ENCODE data around the gene ATF2.

Gene ATF2

DNA sequence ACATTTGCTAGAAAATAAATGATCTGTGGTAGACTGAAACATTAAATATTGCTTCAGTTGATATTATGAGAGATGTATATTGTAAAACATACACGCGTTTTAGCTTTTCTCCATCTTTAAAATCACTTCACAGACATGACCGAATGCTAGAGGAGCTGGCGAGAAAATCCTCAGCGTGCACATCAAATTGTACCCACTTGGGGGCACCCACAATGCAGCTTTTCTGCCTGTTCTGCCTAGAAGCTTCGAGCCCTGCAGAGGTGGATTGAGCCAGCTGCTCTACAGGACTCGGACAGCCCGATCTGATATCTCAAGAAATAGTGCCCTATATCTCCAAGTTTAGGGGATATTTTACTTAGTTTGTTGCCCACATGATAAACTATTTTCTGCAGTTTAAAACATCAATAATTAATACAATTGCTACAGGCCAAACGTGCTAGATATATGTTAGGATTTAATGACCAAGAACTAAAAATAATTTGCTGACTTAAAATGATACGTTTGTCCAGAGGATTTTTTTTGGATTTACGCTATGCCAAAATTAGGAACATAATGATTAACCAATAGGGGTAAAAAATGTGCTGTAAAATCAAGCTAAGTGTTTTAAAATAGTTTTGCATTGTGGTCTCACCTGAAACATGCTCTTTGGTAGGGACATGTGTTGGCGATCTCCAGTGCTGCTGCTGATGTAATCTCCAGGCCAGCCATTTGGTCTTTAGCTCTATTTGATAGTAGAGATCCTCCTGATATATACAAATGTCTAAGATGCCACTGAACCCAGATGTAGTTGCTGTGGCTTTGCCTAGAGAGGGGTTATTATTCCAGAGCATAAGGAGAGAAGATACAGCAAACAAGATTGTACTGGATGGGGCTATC, 35.9 kb upstream of the ATF2 start:
- no peak overlapping the region for H3K27ac ChIP-seq
- H3K4me3 ChIP-seq (ENCODE audit: low read depth in 1 of 2, low read length in 1 of 2), result no peak overlapping the region
- TF ChIP-seq, protein P1, sequence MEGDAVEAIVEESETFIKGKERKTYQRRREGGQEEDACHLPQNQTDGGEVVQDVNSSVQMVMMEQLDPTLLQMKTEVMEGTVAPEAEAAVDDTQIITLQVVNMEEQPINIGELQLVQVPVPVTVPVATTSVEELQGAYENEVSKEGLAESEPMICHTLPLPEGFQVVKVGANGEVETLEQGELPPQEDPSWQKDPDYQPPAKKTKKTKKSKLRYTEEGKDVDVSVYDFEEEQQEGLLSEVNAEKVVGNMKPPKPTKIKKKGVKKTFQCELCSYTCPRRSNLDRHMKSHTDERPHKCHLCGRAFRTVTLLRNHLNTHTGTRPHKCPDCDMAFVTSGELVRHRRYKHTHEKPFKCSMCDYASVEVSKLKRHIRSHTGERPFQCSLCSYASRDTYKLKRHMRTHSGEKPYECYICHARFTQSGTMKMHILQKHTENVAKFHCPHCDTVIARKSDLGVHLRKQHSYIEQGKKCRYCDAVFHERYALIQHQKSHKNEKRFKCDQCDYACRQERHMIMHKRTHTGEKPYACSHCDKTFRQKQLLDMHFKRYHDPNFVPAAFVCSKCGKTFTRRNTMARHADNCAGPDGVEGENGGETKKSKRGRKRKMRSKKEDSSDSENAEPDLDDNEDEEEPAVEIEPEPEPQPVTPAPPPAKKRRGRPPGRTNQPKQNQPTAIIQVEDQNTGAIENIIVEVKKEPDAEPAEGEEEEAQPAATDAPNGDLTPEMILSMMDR (IDR thresholded peaks at IDR 0.05), result no peak
- H3K27me3 ChIP-seq, result peaks cover 76% of the 10 kb centered on the region
- no peaks in the 10 kb centered on the region for H3K36me3 ChIP-seq
- no peaks in the 10 kb centered on the region for H3K4me1 ChIP-seq (ENCODE audit: control insufficient read depth in 1 of 2, insufficient read depth in 1 of 2, low read depth in 1 of 2, low read length in 1 of 2)
- no peaks in the 10 kb centered on the region for H3K9me3 ChIP-seq

DNA sequence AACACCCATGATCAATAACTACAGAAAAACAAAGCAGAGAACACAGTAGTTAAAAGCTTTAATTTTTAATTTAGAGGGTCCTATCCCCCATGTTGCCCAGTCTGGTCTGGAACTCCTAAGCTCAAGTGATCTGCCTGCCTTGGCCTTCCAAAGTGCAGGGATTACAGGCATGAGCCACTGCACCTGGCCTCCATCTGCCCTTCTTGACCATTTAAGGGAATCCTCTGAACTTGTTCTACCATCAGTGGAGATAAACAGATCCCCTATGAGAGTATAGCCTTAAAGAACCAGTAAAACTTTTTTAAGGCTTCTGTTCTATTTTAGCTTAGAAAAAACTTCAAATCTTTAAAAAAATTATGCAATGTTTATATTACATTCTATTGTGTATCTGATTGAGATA, 27.0 kb upstream of the ATF2 start:
- TF ChIP-seq, protein P1 (IDR thresholded peaks at IDR 0.05), result no peak
- Histone ChIP-seq H3K27ac (no peak overlapping the region), H3K4me3 (ENCODE audit: low read depth in 1 of 2, low read length in 1 of 2) (no peak overlapping the region), H3K4me1 (ENCODE audit: control insufficient read depth in 1 of 2, insufficient read depth in 1 of 2, low read depth in 1 of 2, low read length in 1 of 2) (no peaks in the 10 kb centered on the region), H3K9me3 (no peaks in the 10 kb centered on the region), H3K27me3 (peaks cover 45% of the 10 kb centered on the region), H3K36me3 (no peaks in the 10 kb centered on the region)

DNA sequence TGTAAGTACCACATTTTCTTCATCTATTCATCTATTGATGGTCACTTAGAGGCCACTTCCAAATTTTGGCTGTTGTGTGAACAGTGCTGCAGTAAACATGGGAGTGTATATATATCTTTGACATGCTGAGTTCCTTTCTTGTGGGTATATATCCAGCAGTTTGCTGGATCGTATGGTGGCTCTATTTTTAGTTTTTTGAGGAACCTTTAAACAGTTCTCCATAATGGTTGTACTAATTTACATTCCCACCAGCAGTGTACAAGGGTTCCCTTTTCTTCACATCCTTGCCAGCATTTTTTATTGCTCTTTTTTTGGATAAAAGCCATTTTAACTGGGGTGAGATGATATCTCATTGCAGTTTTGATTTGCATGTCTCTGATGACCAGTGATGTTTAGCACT, 20.8 kb upstream of the ATF2 start:
- Histone ChIP-seq H3K4me3 (ENCODE audit: low read depth in 1 of 2, low read length in 1 of 2) (no peak overlapping the region), H3K36me3 (no peaks in the 10 kb centered on the region), H3K4me1 (ENCODE audit: control insufficient read depth in 1 of 2, insufficient read depth in 1 of 2, low read depth in 1 of 2, low read length in 1 of 2) (no peaks in the 10 kb centered on the region), H3K9me3 (no peaks in the 10 kb centered on the region), H3K27me3 (peaks cover 51% of the 10 kb centered on the region), H3K27ac (no peak overlapping the region)
- TF ChIP-seq, protein P1 (IDR thresholded peaks at IDR 0.05), result no peak

DNA sequence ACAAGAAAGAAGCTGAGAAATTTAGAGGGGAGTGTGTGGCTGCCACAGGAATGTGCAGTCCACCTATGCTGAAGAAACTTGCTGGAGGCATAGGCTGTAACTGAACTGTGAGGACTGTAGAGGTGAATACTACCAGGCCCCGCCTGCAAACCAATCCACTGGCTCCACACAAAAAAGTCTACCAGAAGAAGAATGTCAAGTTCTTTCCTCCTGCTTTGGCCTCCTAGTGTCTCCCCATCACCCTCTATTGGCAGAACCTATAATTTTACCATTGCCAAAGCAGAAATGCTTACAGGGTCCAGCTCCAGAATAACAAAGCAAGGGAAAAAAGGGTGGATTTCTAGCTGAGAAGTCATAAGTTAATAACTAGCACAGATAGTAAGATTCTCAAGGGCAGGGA, 19.4 kb upstream of the ATF2 start:
- H3K36me3 ChIP-seq, result no peaks in the 10 kb centered on the region
- H3K4me1 ChIP-seq (ENCODE audit: control insufficient read depth in 1 of 2, insufficient read depth in 1 of 2, low read depth in 1 of 2, low read length in 1 of 2), result no peaks in the 10 kb centered on the region
- no peak overlapping the region for H3K27ac ChIP-seq
- H3K4me3 ChIP-seq (ENCODE audit: low read depth in 1 of 2, low read length in 1 of 2), result no peak overlapping the region
- TF ChIP-seq, protein P1 (IDR thresholded peaks at IDR 0.05), result no peak
- H3K9me3 ChIP-seq, result no peaks in the 10 kb centered on the region
- H3K27me3 ChIP-seq, result peaks cover 41% of the 10 kb centered on the region

DNA sequence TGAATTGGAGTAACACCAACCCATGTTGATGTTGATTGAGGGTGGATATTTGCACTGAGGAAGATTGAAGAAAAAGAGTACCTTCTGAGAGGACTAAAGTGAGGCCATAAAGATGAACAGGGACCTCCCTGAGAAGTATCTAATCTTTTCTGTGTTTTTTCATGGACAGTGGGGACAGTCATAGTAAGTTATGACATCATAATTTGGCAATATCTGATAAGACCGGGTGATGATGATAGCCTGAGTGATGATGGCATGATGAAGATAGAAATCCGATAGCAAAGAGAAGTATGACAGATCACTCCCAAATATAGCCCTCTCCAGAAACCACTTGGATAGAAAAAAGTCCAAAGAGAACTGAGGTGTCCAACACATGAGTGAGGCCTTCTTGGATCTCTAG, 15.7 kb upstream of the ATF2 start:
- Histone ChIP-seq H3K9me3 (no peaks in the 10 kb centered on the region), H3K4me1 (ENCODE audit: control insufficient read depth in 1 of 2, insufficient read depth in 1 of 2, low read depth in 1 of 2, low read length in 1 of 2) (peaks cover 16 to 17% of the 10 kb centered on the region in 2 experiments), H3K27ac (no peak overlapping the region), H3K4me3 (ENCODE audit: low read depth in 1 of 2, low read length in 1 of 2) (no peak overlapping the region), H3K27me3 (peaks cover 33% of the 10 kb centered on the region), H3K36me3 (peaks cover 10% of the 10 kb centered on the region)
- TF ChIP-seq, protein P1 (IDR thresholded peaks at IDR 0.05), result no peak
